ENCODE measurements around the gene YTHDF1.

The YTHDF1 gene

GRCh38 chr20:63206878-63207277 is 9.1 kb downstream of the YTHDF1 start:
- no peak for DNase-seq

- no peak for DNase-seq
These were observed 10.0 kb downstream of the YTHDF1 start for GRCh38 chr20:63205896-63206295.

- DNase-seq, result no peak
These were observed 11.6 kb downstream of the YTHDF1 start for GRCh38 chr20:63204362-63204761.

GRCh38 chr20:63202811-63203526 is 13.0 kb downstream of the YTHDF1 start:
- DNase-seq, result no peak

GRCh38 chr20:63202021-63202420 is 13.9 kb downstream of the YTHDF1 start:
- DNase-seq, result no peak

GRCh38 chr20:63198606-63199005 is 17.3 kb downstream of the YTHDF1 start:
- no peak for DNase-seq

- DNase-seq, result no peak
These were observed 19.0 kb downstream of the YTHDF1 start for GRCh38 chr20:63196768-63197470.

- DNase-seq, result no peak
These were observed 21.1 kb downstream of the YTHDF1 start for GRCh38 chr20:63194797-63195173.

GRCh38 chr20:63194007-63194796 is 21.7 kb downstream of the YTHDF1 start:
- DNase-seq, result no peak

- no peak for DNase-seq
These were observed 23.2 kb downstream of the YTHDF1 start for GRCh38 chr20:63192721-63193120.

GRCh38 chr20:63191400-63191799 is 24.5 kb downstream of the YTHDF1 start:
- DNase-seq, result no peak

GRCh38 chr20:63190828-63191227 is 25.1 kb downstream of the YTHDF1 start:
- no peak for DNase-seq

GRCh38 chr20:63189846-63190559 is 25.9 kb downstream of the YTHDF1 start:
- no peak for DNase-seq

- no peak for DNase-seq
These were observed 26.6 kb downstream of the YTHDF1 start for GRCh38 chr20:63189322-63189642.

GRCh38 chr20:63188641-63189321 is 27.1 kb downstream of the YTHDF1 start:
- DNase-seq, result no peak

- no peak for DNase-seq
These were observed 27.8 kb downstream of the YTHDF1 start for GRCh38 chr20:63188159-63188442.

- no peak for DNase-seq
These were observed 28.4 kb downstream of the YTHDF1 start for GRCh38 chr20:63187338-63188158.

- no peak for DNase-seq
These were observed 29.2 kb downstream of the YTHDF1 start for GRCh38 chr20:63186528-63187316.

- DNase-seq, result no peak
These were observed 29.8 kb downstream of the YTHDF1 start for GRCh38 chr20:63186084-63186483.

GRCh38 chr20:63185215-63185796 is 30.6 kb downstream of the YTHDF1 start:
- no peak for DNase-seq

All from activated CD4-positive, alpha-beta T cell treated with anti-CD3 and anti-CD28 coated beads, Interleukin-10, Interleukin-2, amounts not matched to agents 100 ng/mL and 50 ng/mL, durations not matched to agents 16 hours and 8 hours (primary cell).